NCI-H2227 treated with DMSO at 0.1 percent for 48 hours (cell line): ENCODE data around the gene SUFU.
A peak's percentile ranks its signal among the peaks of the same experiment; 100 is the strongest.
"Not testable (repeated sequence)": the region's sequence is repeated elsewhere in the genome, so short reads cannot be mapped to it uniquely, and the experiment has no call there.

Experiments used
- DNase-seq: peaks from one replicate; lab custom pipeline; 2025; lab: John Stamatoyannopoulos, UW

SUFU gene

GRCh38 chr10:102503264-102504178, at the start of gene SUFU:
SUFU (plus strand) TSS chr10:102503972; CDS start chr10:102504153, 181 bp downstream.
- peak; percentile 85 for DNase-seq

- not testable (repeated sequence) for DNase-seq
Observed at GRCh38 chr10:102454662-102455487, 48.9 kb upstream of the SUFU start.

- DNase-seq, result no peak
Observed at GRCh38 chr10:102455893-102456471, 47.8 kb upstream of the SUFU start.

DNA sequence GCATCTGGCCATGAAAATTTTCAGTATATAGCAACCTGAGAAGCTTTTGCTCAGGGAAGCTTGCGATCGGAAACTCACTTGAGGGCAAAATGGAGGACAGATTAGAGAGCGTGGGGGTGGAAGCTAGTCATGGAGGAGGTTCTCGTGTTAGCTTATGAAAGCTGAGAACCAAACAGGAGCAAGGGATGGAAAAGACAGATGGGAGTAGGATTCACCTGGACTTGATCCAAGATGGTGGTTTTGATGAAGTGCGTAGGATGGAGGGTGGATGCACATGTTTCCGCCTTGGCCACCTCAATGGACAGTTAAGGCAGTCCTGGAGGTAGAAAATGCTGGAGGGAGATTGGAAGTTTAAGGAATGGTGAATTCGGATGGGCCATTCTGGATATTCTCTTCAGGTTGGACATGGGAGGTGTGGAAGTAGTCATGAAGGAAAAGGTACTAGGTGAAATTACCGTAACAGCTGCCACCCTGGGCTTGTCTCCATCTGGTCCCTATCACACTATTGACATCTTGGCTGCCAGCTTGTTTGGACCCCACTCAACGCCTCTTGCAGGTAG, 46.1 kb upstream of the SUFU start:
- DNase-seq, result no peak

- DNase-seq, result no peak
Observed at GRCh38 chr10:102458656-102459055, 45.1 kb upstream of the SUFU start.

GRCh38 chr10:102460836-102461186, 43.0 kb upstream of the SUFU start:
- DNase-seq, result no peak

DNA sequence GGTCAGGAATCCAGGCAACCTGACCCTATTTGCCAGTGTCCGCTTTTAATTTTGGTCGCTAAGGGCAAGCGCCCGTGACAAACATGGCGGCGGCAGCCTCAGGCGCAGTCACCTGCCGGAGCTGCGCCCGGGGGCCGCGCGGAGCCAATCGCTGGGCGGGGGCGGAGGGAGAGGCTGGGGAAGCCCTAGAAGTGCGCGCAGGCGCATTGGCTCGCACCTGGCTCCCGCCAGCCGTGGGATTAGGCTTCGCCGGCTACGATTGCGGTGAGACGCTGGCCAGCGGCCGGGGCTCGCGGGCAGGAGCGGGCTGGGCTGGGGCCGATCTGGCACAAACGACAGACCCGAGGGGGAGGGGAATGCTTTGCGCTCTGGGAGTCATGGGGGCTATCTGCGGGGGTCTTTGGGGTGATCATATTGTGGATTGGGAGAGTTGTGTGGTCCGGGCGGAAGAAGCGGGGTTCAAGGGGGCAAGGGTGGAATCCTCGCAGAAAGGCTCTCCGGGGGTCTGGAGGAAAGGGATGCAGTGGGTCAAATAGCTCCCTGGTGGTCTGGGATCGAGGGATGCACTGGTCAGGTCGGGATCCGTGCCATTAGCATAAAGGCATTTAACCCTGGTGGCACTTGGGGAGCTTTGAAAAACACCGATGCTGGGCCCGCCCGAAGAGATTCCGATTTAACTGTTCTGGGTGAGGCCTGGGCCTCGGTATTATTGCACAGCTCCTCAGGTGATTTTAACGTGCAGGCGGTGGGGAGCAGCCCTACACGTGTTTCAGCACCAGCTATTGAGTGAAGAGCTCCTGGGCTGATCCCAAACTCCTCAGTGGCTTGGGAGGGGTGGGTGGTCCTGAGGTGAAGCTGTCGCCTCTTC, 42.4 kb upstream of the SUFU start:
- DNase-seq, result peak; percentile 76

GRCh38 chr10:102462512-102463054, 41.2 kb upstream of the SUFU start:
- no peak for DNase-seq

DNA sequence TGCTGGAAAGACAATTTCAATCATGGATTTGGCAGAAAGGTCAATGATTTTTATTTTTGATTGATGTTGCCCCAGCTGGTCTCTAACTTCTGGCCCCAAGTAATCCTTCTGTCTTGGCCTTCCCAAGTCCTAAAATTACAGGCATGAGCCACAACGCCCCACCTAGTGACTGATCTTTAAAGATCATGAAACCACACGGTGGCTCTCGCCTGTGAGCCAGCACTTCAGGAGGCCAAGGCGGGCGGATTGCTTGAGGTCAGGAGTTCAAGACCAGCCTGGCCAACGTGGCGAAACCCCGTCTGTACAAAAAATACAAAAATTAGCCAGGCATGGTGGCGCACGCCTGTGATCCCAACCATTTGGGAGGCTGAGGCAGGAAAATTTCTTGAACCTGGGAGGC, 39.8 kb upstream of the SUFU start:
- no peak for DNase-seq

DNA sequence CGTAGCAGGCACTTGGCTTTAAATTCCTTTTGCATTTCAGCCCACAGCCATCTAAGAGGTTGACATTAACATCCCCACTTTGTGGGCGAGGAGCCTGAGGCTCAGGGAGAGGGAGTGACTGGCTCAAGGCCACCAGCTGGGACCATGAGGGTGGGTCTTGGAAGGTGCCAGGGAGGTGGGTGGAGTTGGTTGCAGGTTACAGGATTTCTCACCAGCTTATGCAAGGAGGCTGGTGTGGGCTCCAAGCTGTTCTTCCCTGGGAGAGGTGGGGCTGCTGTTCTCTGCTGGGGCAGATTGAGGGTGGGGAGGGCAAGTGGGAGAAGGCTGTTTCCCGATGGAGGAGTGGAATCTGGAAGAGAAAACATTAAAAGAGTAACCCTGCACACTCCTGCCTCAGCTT, 38.3 kb upstream of the SUFU start:
- no peak for DNase-seq

DNA sequence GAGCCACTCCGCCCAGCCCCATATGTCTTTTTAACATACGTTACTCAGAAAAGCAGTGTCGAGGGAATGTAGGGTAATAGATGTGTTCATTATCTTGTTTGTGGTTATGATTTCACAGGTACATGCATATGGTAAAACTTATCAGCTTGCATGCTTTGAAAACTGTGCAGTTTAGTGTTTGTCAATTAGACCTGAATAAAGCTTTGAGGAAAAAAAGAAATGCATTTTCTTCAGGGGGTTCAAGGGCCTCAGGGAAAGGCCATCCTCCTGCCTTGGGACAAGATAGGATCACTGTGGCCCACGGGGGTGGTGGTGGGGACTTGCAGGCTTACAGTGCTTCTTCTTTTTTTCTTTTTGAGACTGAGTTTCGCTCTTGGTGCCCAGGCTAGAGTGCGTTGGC, 36.5 kb upstream of the SUFU start:
- no peak for DNase-seq

GRCh38 chr10:102467971-102468438, 35.8 kb upstream of the SUFU start:
- DNase-seq, result no peak

DNA sequence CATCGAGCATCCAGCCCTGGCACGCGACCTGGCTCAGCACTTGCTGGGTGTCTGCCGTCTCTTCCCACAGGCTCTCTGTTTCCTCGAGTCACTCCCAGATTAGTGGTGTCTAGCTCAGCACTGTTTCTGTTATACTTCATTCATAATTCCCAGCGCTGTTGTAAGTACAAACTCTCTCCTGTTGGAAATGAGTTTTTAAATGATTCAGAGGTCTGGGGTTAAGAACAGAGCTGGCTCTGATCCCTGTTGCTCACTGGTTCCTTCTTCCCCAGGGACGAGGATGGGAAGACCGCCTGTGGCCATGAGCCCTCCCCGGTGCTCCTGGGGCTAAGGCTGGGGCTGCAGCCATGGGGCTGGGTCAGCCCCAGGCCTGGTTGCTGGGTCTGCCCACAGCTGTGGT, 35.1 kb upstream of the SUFU start:
- no peak for DNase-seq

DNA sequence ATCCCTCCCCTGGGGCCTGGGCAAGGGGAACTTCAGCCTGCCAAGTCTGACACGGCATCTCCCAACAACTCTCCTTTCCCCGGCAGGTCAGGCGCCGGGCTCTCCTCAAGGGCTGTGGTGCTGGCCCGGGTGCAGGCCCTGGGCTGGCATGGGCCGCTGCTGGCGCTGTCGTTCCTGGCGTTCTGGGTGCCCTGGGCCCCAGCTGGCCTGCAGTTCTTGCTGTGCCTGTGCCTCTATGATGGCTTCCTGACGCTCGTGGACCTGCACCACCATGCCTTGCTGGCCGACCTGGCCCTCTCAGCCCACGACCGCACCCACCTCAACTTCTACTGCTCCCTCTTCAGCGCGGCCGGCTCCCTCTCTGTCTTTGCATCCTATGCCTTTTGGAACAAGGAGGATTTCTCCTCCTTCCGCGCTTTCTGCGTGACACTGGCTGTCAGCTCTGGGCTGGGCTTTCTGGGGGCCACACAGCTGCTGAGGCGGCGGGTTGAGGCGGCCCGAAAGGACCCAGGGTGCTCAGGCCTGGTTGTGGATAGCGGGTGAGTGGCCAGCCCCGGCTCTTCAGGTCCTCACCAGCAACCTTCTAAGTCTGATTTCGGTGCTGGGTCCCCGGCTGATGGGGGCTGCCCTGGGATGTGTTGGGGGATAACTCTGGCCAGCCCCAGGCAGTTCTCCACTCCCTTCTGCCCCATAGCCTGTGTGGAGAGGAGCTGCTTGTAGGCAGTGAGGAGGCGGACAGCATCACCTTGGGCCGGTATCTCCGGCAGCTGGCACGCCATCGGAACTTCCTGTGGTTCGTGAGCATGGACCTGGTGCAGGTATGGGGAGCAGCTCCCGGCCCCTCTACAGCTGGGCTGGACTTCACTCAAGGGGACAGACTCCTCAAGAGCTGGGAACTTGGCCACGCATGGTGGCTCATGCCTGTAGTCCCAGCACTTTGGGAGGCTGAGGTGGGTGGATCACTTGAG, 32.9 kb upstream of the SUFU start:
- DNase-seq, result no peak

GRCh38 chr10:102473445-102474331, 30.1 kb upstream of the SUFU start:
- no peak for DNase-seq

- no peak for DNase-seq
Observed at GRCh38 chr10:102475451-102476040, 28.2 kb upstream of the SUFU start.

DNA sequence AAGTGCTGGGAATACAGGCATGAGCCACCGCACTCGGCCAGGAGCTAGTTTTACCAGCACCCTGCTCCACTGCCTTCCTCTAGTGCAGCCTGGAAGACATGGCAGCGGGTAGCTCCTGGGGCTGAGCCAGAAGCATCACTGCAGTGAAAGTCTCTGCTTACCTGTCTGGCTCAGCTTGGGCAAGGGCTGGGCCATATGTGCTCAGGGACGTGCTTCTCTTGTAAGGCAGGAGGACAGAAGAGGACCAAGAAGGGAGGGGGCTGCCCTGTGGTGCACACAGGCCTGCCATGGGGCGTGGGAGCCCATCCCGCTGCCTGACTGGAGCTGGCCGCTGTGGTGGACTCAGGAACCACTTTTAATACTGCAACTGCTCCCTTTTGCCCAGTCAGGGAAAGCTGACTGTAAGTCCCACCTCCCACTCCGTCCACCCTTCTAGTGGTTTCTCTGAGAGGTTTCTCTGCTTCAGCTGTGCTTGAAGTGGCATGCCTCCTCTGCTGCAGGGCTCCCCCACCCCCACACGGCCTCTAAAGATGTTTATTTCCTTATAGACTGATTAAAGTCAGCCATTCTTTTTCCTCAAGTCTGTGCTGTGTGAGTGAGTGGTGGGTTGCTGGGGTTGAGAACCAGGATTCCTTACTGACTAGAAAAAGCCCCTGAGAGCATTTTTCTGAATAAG, 27.2 kb upstream of the SUFU start:
- no peak for DNase-seq

DNA sequence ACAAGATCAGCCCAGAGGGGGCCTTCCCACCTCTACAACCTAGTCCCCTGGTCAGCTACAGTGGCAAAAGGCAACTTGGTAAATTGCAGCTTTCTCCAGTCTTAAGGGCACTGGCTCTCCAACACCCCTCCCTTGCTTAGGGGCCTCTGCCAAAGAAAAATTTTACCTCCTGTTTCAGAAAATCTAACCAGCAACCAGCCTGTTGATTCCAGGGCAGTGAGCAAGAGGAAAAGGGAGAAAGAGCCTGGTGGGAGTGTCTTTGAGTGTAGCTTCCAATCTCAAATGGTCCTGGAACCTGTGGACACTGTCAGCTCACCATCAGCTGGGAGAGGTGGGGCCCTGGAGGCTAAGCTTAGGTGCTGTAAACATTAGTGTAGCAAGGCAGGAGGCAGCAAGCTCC, 24.1 kb upstream of the SUFU start:
- no peak for DNase-seq
